Measurements from ENCODE around the gene ACTRT2.

The ACTRT2 gene

DNA sequence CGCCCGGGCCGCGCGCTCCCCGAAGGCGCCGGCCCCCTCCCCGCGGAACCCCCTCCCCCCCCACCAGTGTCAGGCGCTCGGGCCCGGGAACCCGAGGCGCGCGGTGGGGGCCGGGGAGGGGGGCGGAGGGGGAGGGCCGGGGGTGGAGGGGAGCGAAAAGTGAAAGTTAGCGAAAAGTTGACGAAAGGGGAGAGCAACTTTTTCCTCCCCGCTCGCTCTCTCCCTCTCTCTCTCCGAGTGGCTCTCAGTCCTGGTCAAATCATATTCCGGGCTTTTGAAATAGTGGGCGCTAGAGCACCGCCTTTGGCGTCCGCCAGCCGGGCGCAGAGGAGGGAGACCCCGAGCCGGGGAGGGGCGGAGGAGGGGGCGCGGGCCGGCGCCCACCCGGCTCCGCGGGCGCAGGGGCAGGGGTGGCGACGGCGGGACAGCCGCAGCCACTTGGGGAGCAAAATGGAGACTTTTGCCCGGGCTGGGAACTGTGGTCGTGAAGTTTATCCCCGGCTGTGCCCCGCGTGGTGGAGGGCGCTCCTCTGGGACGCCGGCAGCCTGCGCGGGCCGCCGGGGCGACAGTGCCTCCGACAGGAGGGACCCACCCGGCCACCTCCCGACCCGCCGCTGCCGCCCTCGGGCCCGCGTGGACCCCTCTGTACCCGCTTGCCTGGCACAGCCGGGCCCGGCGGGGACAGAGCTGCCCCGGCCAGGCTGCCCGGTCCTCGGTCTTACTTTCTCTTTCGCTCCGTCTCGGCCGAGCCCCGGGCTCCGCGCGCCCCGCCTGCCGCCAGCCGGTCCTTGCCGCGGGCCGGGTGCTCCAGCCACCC lies 48.4 kb downstream of the ACTRT2 start:
- DNase-seq (ENCODE audit: low spot score): no peak

DNA sequence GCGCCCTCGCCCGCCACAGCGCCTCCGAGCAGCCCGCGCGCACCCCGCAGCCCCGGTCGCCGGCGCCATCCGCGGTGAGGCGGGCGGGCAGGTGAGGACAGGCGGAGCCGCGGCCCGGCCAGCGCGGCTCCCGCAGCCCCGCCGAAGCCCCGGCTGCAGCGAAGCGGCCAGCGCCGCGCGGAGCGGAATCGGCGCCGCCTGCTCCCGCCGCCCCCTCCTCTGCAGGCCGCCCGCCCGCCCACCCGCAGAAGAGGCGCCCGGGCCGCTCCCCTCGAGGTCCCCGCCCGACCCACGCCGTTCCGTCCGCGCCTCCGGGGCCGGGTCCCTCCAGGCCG lies 49.0 kb downstream of the ACTRT2 start:
- no peak for DNase-seq (ENCODE audit: low spot score)

DNA sequence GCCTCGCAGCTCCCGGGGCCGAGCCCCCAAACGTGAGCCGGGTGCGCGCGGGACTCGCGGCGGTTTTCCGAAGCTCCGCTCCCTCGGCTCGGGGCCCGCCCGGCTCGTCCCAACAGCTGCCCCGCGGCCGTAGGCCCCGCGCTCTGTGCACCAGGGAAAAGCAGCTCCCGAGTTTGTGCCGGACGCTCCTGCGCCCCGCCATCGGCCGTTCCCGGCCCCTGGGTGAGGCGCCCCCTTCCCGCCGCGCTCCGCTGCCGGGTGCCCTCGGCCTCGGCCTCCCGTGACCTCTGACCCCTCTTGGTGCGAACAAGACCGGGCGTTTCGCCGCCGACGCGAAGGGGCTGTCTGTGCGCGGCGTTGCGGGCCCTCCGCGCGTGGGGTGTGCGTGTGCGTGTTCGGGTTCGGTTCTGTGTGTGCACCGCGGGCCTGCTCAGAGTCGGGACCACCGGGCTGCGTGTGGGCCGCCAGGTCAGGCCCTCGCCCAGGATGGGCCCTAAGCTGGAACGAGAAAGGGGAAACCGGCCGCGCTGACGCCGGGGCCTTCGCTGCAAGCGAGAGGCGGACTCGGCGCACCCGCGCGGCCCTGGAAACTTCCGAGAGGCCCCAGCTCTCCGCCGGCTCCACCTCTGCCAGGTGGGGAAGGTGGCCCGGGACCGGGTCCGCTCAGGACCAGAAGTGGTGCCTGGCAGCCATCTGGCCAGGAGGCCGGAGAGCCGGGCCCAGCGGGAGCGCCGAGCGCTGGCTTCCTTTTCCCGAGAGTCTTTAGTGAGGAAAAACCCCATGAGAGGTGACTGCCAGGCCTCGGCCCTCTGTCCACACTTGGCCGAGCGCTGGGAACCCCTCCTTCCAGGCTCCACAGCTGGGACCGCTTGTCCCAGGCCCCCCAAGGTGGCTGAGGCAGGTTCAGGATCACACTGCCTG lies 49.6 kb downstream of the ACTRT2 start:
- no peak for DNase-seq (ENCODE audit: low spot score)

DNA sequence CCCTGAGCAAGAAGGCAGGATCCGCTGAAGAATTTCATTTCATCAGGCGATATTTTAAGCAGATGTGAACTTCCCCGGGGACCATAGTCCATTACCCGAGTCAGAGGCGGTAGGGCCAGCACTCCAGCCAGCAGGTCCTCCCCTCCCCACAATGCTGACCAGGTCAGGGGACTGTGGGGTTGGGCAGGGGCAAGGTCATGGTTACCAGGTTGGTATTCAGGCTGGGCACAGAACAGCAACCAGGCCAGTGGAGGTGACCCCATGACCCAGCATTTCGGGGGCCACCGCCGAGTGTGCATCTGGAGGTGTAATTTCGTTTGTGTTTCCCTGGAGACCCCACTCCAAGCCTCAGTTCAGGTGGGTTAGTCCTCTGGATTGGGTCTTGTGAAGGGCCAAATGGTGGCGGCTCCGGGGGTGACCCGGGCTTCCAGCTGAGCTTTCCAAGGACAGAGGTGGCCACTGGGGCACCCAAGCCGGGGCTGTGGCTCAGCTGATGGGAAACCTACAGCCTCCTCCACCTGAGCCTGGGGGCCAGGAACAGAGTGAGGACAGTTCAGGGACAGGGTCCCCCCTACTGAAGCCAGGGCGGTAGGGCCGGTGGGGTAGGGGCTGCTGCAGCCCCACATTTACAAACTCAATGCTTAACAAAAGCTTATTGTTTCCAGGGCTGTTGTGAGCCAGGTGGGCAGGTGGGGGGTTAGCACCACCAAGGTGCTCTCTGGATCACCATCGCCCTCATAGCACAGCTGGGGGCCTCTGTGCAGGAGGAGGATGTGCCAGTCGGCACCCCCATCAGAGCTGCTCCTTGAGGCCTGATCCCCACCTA lies 50.5 kb downstream of the ACTRT2 start:
- DNase-seq (ENCODE audit: low spot score): no peak
